ENCODE measurements around the gene DDB1.

DDB1 gene

DNA sequence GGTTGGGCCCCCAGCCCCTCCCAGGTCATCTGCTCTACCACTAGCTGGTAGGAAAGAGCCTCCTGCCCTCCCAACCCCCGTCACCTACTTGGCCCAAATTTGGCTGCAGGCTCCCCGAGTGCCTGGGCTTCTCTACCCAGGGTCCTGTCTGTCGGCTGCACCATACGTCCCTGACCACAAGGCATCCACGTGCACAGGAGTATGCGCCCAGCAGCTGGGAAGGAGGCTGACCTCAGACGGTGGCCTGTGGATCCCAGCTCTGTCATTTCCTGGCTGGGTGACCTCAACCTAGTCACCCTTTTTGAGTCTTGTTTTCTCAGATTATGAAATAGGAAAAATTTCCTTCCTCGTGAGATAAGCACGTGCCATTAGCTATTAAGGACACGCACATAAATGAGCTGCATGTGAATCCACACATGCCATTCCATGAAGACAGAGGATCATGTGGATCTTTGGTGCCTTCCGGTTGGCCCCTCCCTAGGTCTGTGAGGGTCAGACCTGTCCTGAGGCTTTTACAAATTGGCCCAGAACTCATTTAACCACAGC lies 15.1 kb upstream of the DDB1 start:
- Mint-ChIP-seq H3K4me1 (ENCODE audit: low read depth) (no peaks in the 10 kb centered on the region), H3K27ac (peak overlapping the region; percentile 18), H3K9me3 (no peaks in the 10 kb centered on the region), H3K4me3 (no peak overlapping the region), H3K27me3 (no peaks in the 10 kb centered on the region), H3K36me3 (ENCODE audit: low read depth) (peaks cover 76% of the 10 kb centered on the region)
- no peak for DNase-seq

DNA sequence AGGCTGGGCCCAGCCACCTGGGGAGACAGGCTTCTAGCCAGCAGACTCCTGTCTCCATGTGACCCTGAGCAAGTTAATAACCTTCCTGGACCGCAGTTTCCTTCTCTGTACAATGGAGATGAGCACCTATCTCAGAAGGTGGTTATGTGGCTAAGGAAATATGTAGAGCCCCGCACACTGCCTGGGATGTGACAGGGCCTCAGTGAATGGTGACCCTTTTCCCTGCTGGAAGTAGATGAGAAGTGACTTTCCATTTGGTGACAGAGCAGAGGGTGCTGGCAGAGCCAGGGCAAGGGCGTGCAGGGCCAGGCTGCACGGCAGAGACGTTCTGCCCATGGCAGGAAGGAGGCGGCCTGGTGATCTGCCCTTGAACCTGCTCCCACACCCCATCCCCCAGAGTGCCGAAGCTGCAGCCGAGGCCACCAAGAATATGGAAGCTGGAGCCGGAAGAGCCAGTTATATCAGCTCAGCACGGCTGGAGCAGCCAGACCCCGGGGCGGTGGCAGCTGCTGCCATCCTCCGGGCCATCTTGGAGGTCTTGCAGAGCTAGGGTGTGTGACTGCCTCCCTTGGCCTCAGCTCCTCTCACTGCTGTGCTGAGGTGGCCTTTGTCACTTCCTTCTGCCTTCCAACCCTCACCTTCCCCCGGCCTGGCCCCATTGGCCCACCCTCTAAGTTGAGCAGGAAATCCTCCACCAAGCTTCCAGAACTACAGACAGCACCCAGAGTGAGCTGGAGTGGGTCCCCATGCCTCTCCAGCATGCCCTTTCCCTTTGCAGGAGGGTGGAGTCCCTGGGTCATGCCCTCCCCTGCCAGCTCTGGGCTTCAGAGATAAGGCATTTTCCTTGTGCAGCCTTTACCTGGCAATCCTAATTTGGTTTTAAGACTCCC lies 13.3 kb upstream of the DDB1 start:
- Mint-ChIP-seq H3K27me3 (no peaks in the 10 kb centered on the region), H3K4me1 (ENCODE audit: low read depth) (no peaks in the 10 kb centered on the region), H3K4me3 (no peak overlapping the region), H3K36me3 (ENCODE audit: low read depth) (peaks cover 73% of the 10 kb centered on the region), H3K27ac (peak overlapping the region; percentile 22), H3K9me3 (no peaks in the 10 kb centered on the region)
- no peak for DNase-seq

DNA sequence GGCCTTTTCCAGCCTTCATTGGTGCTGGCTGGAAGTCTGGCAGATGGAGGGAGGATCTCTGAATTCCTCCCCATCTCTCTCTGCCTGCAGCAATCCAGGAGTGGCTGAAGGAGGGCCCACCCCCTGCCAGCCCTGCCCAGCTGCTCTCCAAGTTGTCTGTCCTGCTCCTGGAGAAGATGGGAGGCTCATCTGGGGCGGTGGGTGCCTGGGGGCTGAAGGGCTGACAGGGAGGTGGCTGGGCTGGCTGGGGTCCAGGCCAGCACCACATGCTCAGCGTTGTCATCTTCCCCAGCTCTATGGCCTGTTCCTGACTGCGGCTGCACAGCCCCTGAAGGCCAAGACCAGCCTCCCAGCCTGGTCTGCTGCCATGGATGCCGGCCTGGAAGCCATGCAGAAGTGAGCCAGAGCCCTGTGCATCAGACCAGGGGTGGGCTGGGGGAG lies 12.3 kb upstream of the DDB1 start:
- H3K4me1 Mint-ChIP-seq (ENCODE audit: low read depth) = no peaks in the 10 kb centered on the region

DNA sequence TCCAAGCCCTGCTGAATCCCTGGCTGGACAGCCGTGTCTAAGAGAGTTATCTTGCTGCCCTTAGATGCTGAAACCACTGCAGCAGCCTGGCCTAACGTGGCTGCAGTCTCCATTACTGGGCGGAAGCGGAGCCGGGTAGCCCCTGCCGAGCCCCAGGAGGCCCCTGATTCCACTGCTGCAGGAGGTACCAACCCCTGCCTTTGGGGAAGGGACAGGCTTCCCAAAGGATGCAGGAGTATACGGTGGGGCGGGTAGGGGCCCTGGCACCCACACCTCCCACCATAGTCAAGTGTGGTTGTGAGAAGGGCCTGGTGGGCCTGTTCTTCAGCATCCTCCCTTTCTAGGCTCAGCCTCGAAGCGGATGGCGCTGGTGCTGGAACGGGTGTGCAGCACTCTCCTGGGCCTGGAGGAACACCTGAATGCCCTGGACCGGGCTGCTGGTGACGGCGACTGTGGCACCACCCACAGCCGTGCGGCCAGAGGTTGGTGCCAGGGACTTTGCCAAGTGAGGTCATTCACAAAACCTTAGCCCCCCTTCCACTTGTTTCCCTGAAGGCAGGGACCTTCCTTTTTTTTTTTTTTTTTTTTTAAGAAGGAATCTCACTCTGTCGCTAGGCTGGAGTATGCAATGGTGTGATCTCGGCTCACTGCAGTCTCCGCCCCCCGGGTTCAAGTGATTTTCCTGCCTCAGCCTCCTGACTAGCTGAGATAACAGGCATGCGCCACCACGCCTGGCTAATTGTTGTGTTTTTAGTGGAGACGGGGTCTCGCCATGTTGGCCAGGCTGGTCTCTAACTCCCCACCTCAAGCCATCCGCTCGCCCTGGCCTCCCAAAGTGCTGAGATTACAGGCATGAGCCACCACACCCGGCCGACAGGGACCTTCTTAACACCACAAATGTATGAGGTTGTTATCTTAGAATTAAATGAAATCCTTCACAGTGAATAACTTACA lies 11.2 kb upstream of the DDB1 start:
- Mint-ChIP-seq H3K4me3 (no peak overlapping the region), H3K27ac (no peak overlapping the region), H3K36me3 (ENCODE audit: low read depth) (peaks cover 67% of the 10 kb centered on the region), H3K27me3 (no peaks in the 10 kb centered on the region), H3K4me1 (ENCODE audit: low read depth) (no peaks in the 10 kb centered on the region), H3K9me3 (no peaks in the 10 kb centered on the region)
- no peak for DNase-seq

More for the DNA sequence above, 12.3 kb upstream of the DDB1 start:
- H3K27ac Mint-ChIP-seq = no peak overlapping the region
- no peaks in the 10 kb centered on the region for H3K9me3 Mint-ChIP-seq
- no peaks in the 10 kb centered on the region for H3K27me3 Mint-ChIP-seq
- H3K36me3 Mint-ChIP-seq (ENCODE audit: low read depth) = peaks cover 71% of the 10 kb centered on the region
- no peak overlapping the region for H3K4me3 Mint-ChIP-seq
- no peak for DNase-seq

DNA sequence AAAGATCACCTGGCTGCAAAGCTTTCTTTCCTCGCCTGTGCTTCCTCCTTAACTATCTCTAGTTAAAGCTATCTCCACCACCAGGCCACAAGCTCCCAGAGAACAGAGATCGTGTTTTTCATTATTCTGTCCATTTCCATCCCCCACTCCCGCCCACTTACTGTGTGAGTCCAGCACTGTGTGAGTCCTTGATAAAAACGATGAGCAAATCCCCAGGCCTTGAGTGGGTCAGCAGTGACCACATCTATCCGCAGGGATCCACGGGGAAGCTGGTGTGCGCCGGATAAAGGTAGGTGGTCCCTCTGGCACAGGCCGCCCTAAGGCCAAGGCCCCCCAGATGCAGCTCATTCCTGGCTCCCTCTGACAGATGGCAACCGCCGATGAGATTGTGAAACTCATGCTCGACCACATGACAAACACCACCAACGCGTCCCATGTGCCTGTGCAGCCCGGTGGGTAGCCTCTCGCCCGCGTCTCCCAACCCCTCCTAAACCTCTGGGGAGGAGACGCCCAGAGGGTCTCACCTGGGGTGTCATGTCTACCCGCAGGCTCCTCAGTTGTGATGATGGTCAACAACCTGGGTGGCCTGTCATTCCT lies 9.4 kb upstream of the DDB1 start:
- Mint-ChIP-seq H3K27ac (no peak overlapping the region), H3K4me3 (no peak overlapping the region)

DNA sequence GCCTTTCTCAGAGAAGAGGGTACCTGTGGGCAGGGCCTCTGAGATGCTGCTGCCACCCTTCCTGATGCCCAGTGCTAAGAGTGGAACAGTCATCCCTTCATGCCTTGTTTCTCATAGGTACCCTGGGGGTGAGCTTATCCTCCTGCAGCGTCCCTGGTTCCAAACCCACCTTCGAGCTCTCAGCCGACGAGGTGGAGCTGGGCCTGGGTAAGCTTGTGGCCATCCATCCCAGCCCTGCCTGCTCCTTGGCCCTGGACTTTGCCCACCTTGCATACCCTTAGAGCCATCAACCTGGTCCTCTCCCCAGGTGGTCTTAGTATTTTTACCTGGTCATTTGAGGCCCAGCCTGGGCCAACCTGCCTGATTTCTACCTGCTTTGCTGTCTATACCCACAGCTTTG lies 8.8 kb upstream of the DDB1 start:
- Mint-ChIP-seq H3K27me3 (no peaks in the 10 kb centered on the region), H3K4me3 (no peak overlapping the region), H3K9me3 (no peaks in the 10 kb centered on the region), H3K4me1 (ENCODE audit: low read depth) (peaks cover 4% of the 10 kb centered on the region), H3K27ac (no peak overlapping the region), H3K36me3 (ENCODE audit: low read depth) (peaks cover 55% of the 10 kb centered on the region)
- DNase-seq = no peak

More for the DNA sequence above, 9.4 kb upstream of the DDB1 start:
- Mint-ChIP-seq H3K27me3 (no peaks in the 10 kb centered on the region), H3K36me3 (ENCODE audit: low read depth) (peaks cover 59% of the 10 kb centered on the region), H3K4me1 (ENCODE audit: low read depth) (no peaks in the 10 kb centered on the region), H3K9me3 (no peaks in the 10 kb centered on the region)
- no peak for DNase-seq

DNA sequence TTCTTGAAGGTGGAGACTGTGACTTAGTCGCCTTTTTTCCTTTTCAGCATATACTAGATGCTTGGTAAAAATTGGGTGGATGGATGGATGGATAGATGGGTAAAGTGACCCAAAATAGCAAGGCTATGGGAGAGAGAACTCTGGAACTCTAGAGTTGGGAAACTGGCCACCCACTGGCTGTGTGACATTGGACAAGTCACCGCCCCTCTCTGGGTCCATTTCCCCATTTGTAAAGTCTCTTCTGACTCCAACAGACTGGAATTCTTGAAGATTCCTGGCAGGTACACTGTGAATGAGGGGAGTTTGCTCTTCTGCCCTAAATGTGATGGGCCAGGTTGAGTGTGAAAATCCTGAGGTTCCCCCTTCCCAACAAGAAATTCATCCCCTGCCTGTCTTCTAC lies 8.1 kb upstream of the DDB1 start:
- peaks cover 11% of the 10 kb centered on the region for H3K4me1 Mint-ChIP-seq (ENCODE audit: low read depth)
- H3K36me3 Mint-ChIP-seq (ENCODE audit: low read depth) = peaks cover 48% of the 10 kb centered on the region
- no peak overlapping the region for H3K4me3 Mint-ChIP-seq
- DNase-seq = no peak
- H3K27ac Mint-ChIP-seq = no peak overlapping the region
- H3K27me3 Mint-ChIP-seq = no peaks in the 10 kb centered on the region
- no peaks in the 10 kb centered on the region for H3K9me3 Mint-ChIP-seq

DNA sequence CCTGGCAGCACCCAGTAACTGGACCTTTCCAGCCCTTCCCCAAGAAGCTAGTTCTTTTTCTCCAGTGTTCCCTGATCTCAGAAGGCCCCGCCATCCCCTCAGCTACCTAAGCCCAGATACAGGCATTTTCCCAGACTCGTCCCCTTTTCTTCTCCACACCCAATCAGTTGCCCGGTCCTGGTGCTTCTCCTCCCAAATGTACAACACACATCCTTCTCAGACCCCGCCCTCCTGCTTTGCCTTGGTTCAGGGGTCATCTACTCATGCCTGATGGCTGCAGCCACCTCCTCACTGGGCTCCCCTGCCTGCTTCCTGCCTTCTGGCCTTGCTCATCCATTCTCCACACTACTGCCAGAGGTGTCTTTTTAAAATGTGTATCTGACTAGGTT lies 6.6 kb upstream of the DDB1 start:
- Mint-ChIP-seq H3K27ac (no peak overlapping the region), H3K4me3 (no peak overlapping the region), H3K27me3 (no peaks in the 10 kb centered on the region), H3K4me1 (ENCODE audit: low read depth) (peaks cover 19% of the 10 kb centered on the region), H3K9me3 (no peaks in the 10 kb centered on the region), H3K36me3 (ENCODE audit: low read depth) (peaks cover 41% of the 10 kb centered on the region)
- DNase-seq = no peak

DNA sequence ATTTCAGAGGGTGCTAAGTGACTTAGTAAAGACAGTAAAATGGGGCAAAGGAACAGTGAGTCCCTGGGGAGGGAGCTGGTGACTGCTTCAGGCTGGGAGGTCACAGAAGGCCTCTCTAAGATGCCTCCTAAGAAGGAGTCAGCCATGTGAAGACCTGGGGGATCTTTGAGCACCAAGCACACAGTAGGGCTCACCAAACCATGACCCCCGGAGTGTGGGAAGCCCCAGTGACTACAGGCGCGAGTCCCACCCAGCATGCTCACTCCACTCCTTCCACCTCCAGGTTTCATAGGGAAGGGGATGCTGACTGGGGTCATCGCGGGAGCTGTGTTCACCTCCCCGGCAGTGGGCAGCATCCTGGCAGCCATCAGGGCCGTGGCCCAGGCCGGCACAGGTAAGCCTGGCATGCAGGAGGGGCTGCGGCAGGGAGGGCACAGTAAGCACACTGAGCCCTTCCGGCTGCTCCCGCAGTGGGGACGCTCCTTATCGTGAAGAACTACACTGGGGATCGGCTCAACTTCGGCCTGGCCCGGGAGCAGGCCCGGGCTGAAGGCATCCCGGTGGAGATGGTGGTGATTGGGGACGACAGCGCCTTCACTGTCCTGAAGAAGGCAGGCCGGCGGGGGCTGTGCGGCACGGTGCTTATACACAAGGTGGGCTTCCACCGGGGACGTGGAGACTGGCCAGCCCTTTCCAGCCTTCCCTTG lies 6.0 kb upstream of the DDB1 start:
- H3K9me3 Mint-ChIP-seq = no peaks in the 10 kb centered on the region
- no peak overlapping the region for H3K27ac Mint-ChIP-seq
- peaks cover 38% of the 10 kb centered on the region for H3K36me3 Mint-ChIP-seq (ENCODE audit: low read depth)
- peaks cover 24% of the 10 kb centered on the region for H3K4me1 Mint-ChIP-seq (ENCODE audit: low read depth)
- H3K4me3 Mint-ChIP-seq = no peak overlapping the region
- DNase-seq = no peak
- H3K27me3 Mint-ChIP-seq = no peaks in the 10 kb centered on the region

DNA sequence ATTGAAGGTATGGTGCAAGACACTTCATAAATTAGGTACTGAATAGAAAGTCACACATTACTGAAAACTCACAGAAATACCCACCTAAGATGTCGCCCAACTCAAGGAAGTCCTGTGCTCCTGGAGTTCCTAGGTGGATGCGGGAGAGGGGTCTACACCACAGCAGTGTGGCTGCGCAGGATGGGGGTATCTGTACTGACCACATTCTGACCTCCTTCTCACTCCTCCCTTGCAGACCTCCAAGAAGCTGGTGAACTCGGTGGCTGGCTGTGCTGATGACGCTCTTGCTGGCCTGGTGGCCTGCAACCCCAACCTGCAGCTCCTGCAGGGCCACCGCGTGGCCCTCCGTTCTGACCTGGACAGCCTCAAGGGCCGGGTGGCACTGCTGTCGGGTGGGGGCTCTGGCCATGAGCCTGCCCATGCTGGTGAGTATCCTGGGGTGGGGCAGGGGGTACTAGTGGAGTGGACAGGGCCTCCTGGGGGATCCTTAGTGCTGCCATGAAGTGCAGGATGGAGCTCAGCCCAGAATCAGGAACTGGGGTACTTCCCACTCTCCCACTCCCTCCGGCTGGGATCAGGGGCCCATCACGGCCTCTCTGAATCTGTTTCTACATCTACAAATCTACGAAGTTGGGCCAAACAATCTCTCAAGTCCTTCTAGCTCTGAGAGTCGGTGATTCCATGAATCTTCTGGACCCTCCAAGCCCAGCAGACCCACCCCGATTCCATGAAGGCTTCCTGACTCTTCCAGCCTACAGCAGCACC lies 5.0 kb upstream of the DDB1 start:
- peaks cover 41% of the 10 kb centered on the region for H3K36me3 Mint-ChIP-seq (ENCODE audit: low read depth)
- no peak overlapping the region for H3K27ac Mint-ChIP-seq

DNA sequence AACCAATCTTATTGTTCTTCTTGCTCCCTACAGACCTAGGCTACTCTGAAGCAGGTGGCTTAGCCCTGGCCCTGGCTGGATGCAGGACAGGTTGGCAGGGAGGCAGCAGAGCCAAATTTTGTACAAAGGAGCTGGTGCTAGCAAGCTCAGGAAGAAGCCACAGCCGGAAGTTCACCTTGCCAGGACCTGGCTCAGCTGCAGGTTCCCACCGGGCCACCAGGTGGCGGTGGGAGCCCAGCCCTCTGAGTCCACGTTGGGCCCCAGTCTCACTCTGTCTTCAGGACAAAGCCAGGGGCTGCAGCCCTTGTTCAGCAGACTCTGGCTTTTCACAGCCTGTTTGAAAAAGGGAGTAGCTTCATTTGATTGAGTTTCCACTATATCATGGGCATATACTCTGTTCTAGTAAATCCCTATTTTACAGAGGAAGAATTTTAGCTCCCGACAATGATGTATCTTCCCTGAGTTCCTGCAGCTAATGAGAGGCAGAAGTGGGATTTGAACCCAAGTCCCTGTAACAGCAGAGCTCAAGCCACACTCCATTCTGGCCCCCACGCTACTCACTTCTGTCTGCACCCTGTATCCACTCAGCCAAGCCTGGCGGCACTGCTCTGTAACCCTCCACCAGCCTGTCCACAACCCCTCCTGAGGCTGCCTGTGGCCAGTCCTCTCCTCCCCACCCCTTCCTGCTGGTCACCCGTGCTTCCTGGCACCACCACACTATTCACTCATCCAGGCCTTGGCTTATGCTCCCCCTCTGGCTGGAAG lies 3.4 kb upstream of the DDB1 start:
- Mint-ChIP-seq H3K27me3 (no peaks in the 10 kb centered on the region), H3K36me3 (ENCODE audit: low read depth) (peaks cover 44% of the 10 kb centered on the region), H3K9me3 (no peaks in the 10 kb centered on the region), H3K27ac (peak overlapping the region; percentile 98), H3K4me3 (peak overlapping the region; percentile 20), H3K4me1 (ENCODE audit: low read depth) (peaks cover 41% of the 10 kb centered on the region)
- DNase-seq = peak; percentile 89

More for the DNA sequence above, 5.0 kb upstream of the DDB1 start:
- no peaks in the 10 kb centered on the region for H3K9me3 Mint-ChIP-seq
- H3K4me1 Mint-ChIP-seq (ENCODE audit: low read depth) = peaks cover 32% of the 10 kb centered on the region
- H3K27me3 Mint-ChIP-seq = no peaks in the 10 kb centered on the region
- no peak overlapping the region for H3K4me3 Mint-ChIP-seq
- DNase-seq = no peak

DNA sequence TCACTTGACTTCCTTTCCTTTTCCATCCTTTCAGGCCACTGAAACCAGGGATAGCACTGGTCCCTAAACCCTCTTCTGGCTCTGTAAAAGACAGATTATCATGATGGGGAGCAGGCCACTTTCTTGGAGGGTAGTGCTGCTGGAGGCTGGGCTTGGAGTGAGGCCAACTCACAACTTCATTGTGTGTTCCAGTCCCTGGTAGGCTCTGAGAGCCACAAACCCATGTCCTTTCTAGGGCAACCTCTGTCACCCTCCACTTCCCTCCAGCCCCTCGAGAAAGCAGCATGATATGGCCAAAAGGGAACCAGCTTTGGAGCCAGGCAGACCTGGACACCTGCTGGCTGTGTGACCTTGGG lies 2.4 kb upstream of the DDB1 start:
- Mint-ChIP-seq H3K36me3 (ENCODE audit: low read depth) (peaks cover 47% of the 10 kb centered on the region), H3K27me3 (no peaks in the 10 kb centered on the region), H3K4me1 (ENCODE audit: low read depth) (peaks cover 51% of the 10 kb centered on the region), H3K9me3 (no peaks in the 10 kb centered on the region), H3K4me3 (no peak overlapping the region), H3K27ac (peak overlapping the region; percentile 98)
- no peak for DNase-seq
